Common myeloid progenitor, CD34-positive (primary cell): ENCODE measurements around the gene OST4.
A peak's percentile ranks its signal among the peaks of the same experiment; 100 is the strongest.

ENCODE experiments used
- CTCF ChIA-PET: fragments of 350-600 bp; sonication (Branson Sonifier 250); formaldehyde crosslinking; loops from one replicate; lab custom pipeline; 2021; ENCODE audit warnings: antibody characterized with exemption; lab: Charles Lee
- POLR2A ChIA-PET: fragments of 350-600 bp; sonication (Branson Sonifier 250); formaldehyde crosslinking; loops from one replicate; lab custom pipeline; 2021; ENCODE audit warnings: antibody characterized with exemption; lab: Charles Lee
- DNase-seq, 3 donors: peaks; one replicate each; pipeline versions ENCODE4 v3.0.0 to v3.0.0-alpha.2; 2013
- H3K27ac ChIP-seq, 2 experiments: 1 replicate in 1 of 2; 2 replicates in 1 of 2; pipeline ENCODE4 v1.7.0; 2013; ENCODE audit warnings: inconsistent platforms in 2 of 2, low read length in 2 of 2, mild to moderate bottlenecking in 2 of 2, low read depth in 1 of 2, moderate library complexity in 1 of 2; ENCODE audit not compliant: severe bottlenecking in 2 of 2, insufficient read depth in 1 of 2, poor library complexity in 1 of 2
- H3K27me3 ChIP-seq, 5 experiments: replicated peaks in 2 of 5; 1 replicate in 3 of 5; 2 replicates in 2 of 5; pipeline versions ENCODE4 v1.6.1 to v1.7.0; 2013; ENCODE audit warnings: low read length in 4 of 5, mild to moderate bottlenecking in 2 of 5, moderate library complexity in 2 of 5, inconsistent platforms in 1 of 5; ENCODE audit not compliant: insufficient read depth in 5 of 5, control insufficient read depth in 4 of 5
- H3K36me3 ChIP-seq, 4 experiments: 1 replicate in 2 of 4; 2 replicates in 2 of 4; pipeline versions ENCODE4 v1.6.1 to v1.7.0; 2013; ENCODE audit warnings: low read length in 3 of 4, control low read depth in 1 of 4, mild to moderate bottlenecking in 1 of 4; ENCODE audit not compliant: control insufficient read depth in 4 of 4, insufficient read depth in 4 of 4
- H3K4me1 ChIP-seq, 4 experiments: 1 replicate in 3 of 4; 2 replicates in 1 of 4; pipeline versions ENCODE4 v1.6.1 to v1.7.1; 2013; ENCODE audit warnings: low read length in 3 of 4, mild to moderate bottlenecking in 3 of 4, control low read depth in 1 of 4, inconsistent platforms in 1 of 4, moderate library complexity in 1 of 4; ENCODE audit not compliant: control insufficient read depth in 4 of 4, insufficient read depth in 4 of 4; ENCODE audit errors: control extremely low read depth in 1 of 4
- H3K4me3 ChIP-seq, 7 experiments: 1 replicate in 4 of 7; 2 replicates in 3 of 7; pipeline versions ENCODE4 v1.5.1 to v1.7.0; 2013; ENCODE audit warnings: mild to moderate bottlenecking in 7 of 7, low read length in 6 of 7, moderate library complexity in 6 of 7, inconsistent platforms in 2 of 7, low read depth in 2 of 7, control low read depth in 1 of 7; ENCODE audit not compliant: insufficient read depth in 4 of 7, control insufficient read depth in 1 of 7; ENCODE audit errors: extremely low read depth in 1 of 7
- H3K9me3 ChIP-seq, 5 experiments: 1 replicate in 4 of 5; 2 replicates in 1 of 5; pipeline versions ENCODE4 v1.6.1 to v1.7.1; 2013; ENCODE audit warnings: low read length in 4 of 5, mild to moderate bottlenecking in 2 of 5, inconsistent platforms in 1 of 5, low read depth in 1 of 5, moderate library complexity in 1 of 5; ENCODE audit not compliant: control insufficient read depth in 4 of 5, insufficient read depth in 2 of 5; ENCODE audit errors: control extremely low read depth in 1 of 5
- WGBS: methylation state at CpG from one replicate; pipeline ENCODE4 v1.1.5; 2013; ENCODE audit not compliant: insufficient coverage; 5-methylcytosine and 5-hydroxymethylcytosine counted together

OST4 gene

GRCh38 chr2:27099334-27099955 is 28.0 kb upstream of the OST4 start:
- peaks cover 0 to 8% (median 3%) of the 10 kb centered on the region in 4 experiments for H3K36me3 ChIP-seq
- no peaks in the 10 kb centered on the region for H3K27me3 ChIP-seq
- no peak for DNase-seq
- H3K27ac ChIP-seq, result no peak overlapping the region
- ChIA-PET CTCF (interaction anchor here (0.6 to 8.2 kb wide), 18 partner anchors 8 to 223 kb away, joined by 3 to 97 read pairs (median 4); partner anchors contain the start of genes ABHD1 and PREB), POLR2A (no interaction called here)
- WGBS, result 97% methylated on average over 14 of the region's 19 CpGs
- no peaks in the 10 kb centered on the region for H3K9me3 ChIP-seq
- H3K4me1 ChIP-seq, result peaks cover 0 to 12% (median 10%) of the 10 kb centered on the region in 4 experiments
- no peak overlapping the region for H3K4me3 ChIP-seq

GRCh38 chr2:27097341-27097740 is 25.9 kb upstream of the OST4 start:
- no peak overlapping the region for H3K4me3 ChIP-seq
- H3K27ac ChIP-seq, result no peak overlapping the region
- H3K27me3 ChIP-seq, result no peaks in the 10 kb centered on the region
- POLR2A ChIA-PET, result interaction anchor here (0.6 to 1.1 kb wide), 2 partner anchors 29 to 95 kb away, joined by 3 read pairs; no protein-coding TSS in a partner anchor
- peaks cover 0 to 12% (median 10%) of the 10 kb centered on the region in 4 experiments for H3K4me1 ChIP-seq
- no peaks in the 10 kb centered on the region for H3K9me3 ChIP-seq
- no peak for DNase-seq
- peaks cover 0 to 6% (median 3%) of the 10 kb centered on the region in 4 experiments for H3K36me3 ChIP-seq
- WGBS, result 99% methylated on average over 11 of the region's 14 CpGs
- CTCF ChIA-PET, result interaction anchor here (0.8 to 8.2 kb wide), 17 partner anchors 9 to 206 kb away, joined by 3 to 97 read pairs (median 4); partner anchors contain the start of genes KHK, PREB and TCF23

- H3K36me3 ChIP-seq, result peaks cover 0 to 6% (median 1%) of the 10 kb centered on the region in 4 experiments
- CTCF ChIA-PET, result interaction anchor here (0.8 to 8.2 kb wide), 21 partner anchors 9 to 207 kb away, joined by 3 to 97 read pairs (median 4); partner anchors contain the start of genes KHK, PREB and TCF23
- H3K27me3 ChIP-seq, result no peaks in the 10 kb centered on the region
- H3K9me3 ChIP-seq, result no peaks in the 10 kb centered on the region
- POLR2A ChIA-PET, result interaction anchor here (0.6 to 1.1 kb wide), 2 partner anchors 29 to 95 kb away, joined by 3 read pairs; no protein-coding TSS in a partner anchor
- WGBS, result no CpG with 5 or more reads among the region's 3 CpGs
- peaks cover 0 to 12% (median 10%) of the 10 kb centered on the region in 4 experiments for H3K4me1 ChIP-seq
- DNase-seq, result no peak
- no peak overlapping the region for H3K4me3 ChIP-seq
- no peak overlapping the region for H3K27ac ChIP-seq
Observed at GRCh38 chr2:27096748-27097297, 25.4 kb upstream of the OST4 start.

GRCh38 chr2:27095745-27096651 is 24.5 kb upstream of the OST4 start:
- no peaks in the 10 kb centered on the region for H3K9me3 ChIP-seq
- peaks cover 0 to 12% (median 10%) of the 10 kb centered on the region in 4 experiments for H3K4me1 ChIP-seq
- H3K4me3 ChIP-seq, result peak overlapping the region in 5 of 7 experiments; percentile 35 to 77 (median 57)
- peak overlapping the region in 1 of 2 experiments; percentile 11 for H3K27ac ChIP-seq
- no peaks in the 10 kb centered on the region for H3K27me3 ChIP-seq
- 27% methylated on average over 15 of the region's 18 CpGs for WGBS
- peak in 2 of 3 donors; percentile 66 to 68 for DNase-seq
- POLR2A ChIA-PET, result no interaction called here
- CTCF ChIA-PET, result interaction anchor here (0.7 to 8.2 kb wide), 12 partner anchors 8 to 97 kb away, joined by 3 to 97 read pairs (median 4); partner anchors contain the start of genes KHK and TCF23
- H3K36me3 ChIP-seq, result peaks cover 0 to 5% (median 0%) of the 10 kb centered on the region in 4 experiments

GRCh38 chr2:27095427-27095744 is 23.9 kb upstream of the OST4 start:
- no peak for DNase-seq
- ChIA-PET POLR2A (no interaction called here), CTCF (interaction anchor here (1.2 to 8.2 kb wide), 3 partner anchors 71 to 97 kb away, joined by 3 to 97 read pairs (median 5); no protein-coding TSS in a partner anchor)
- Histone ChIP-seq H3K27me3 (no peaks in the 10 kb centered on the region), H3K9me3 (no peaks in the 10 kb centered on the region), H3K4me3 (peak overlapping the region in 1 of 7 experiments; percentile 5), H3K4me1 (peaks cover 0 to 12% (median 10%) of the 10 kb centered on the region in 4 experiments), H3K36me3 (peaks cover 0 to 3% (median 0%) of the 10 kb centered on the region in 4 experiments), H3K27ac (no peak overlapping the region)
- 92% methylated on average over 2 of the region's 2 CpGs for WGBS

- ChIA-PET CTCF (interaction anchor here (0.8 to 2.0 kb wide), 9 partner anchors 9 to 125 kb away, joined by 3 to 8 read pairs (median 4); partner anchors contain the start of gene ABHD1), POLR2A (no interaction called here)
- no peak overlapping the region for H3K4me3 ChIP-seq
- H3K4me1 ChIP-seq, result peaks cover 0 to 12% (median 10%) of the 10 kb centered on the region in 4 experiments
- H3K27me3 ChIP-seq, result no peaks in the 10 kb centered on the region
- peaks cover 0 to under 1% (median 0%) of the 10 kb centered on the region in 4 experiments for H3K36me3 ChIP-seq
- DNase-seq, result no peak
- no peaks in the 10 kb centered on the region for H3K9me3 ChIP-seq
- 99% methylated on average over 22 of the region's 24 CpGs for WGBS
- no peak overlapping the region for H3K27ac ChIP-seq
Observed at GRCh38 chr2:27094353-27094984, 23.0 kb upstream of the OST4 start.
